Transverse colon (tissue), 4 donors: ENCODE measurements around the gene RING1. TPM values are rescaled to one million over a fixed set of nuclear protein-coding genes. Genes with fewer than 3 reads are reported as not detected.

ENCODE experiments used
- DNase-seq: peaks from one replicate; pipeline ENCODE4 v3.0.0-alpha.2; 2019
- H3K27ac ChIP-seq, 4 donors: fragments of 200-600 bp; sonication (generic); 2 replicates each; pipeline ENCODE4 v1.5.1; 2016 to 2018; ENCODE audit warnings: inconsistent platforms in 4 of 4
- H3K27me3 ChIP-seq: fragments of 200-600 bp; sonication (generic); 2 replicates; pipeline ENCODE4 v1.5.1; 2017; ENCODE audit warnings: inconsistent platforms
- H3K36me3 ChIP-seq, 4 donors: fragments of 200-600 bp; sonication (generic); 2 replicates each; pipeline ENCODE4 v1.5.1; 2017 to 2019; ENCODE audit warnings: inconsistent platforms in 4 of 4
- H3K4me1 ChIP-seq, 4 donors: fragments of 200-600 bp; sonication (generic); 2 replicates each; pipeline ENCODE4 v1.5.1; 2017 to 2020; ENCODE audit warnings: inconsistent platforms in 4 of 4
- H3K4me3 ChIP-seq, 4 donors: fragments of 200-600 bp; sonication (generic); 1 replicate in 1 of 4; 2 replicates in 3 of 4; pipeline versions ENCODE4 v1.5.1 to v1.6.1; 2017 to 2019; ENCODE audit warnings: inconsistent platforms in 4 of 4
- H3K9me3 ChIP-seq, 2 donors: fragments of 200-600 bp; sonication (generic); 2 replicates each; pipeline ENCODE4 v1.5.1; 2017 to 2019; ENCODE audit warnings: inconsistent platforms in 2 of 2
- EP300 ChIP-seq: sonication (generic); formaldehyde crosslinking; IDR thresholded peaks from one replicate; pipeline ENCODE4 v1.6.1; 2017; ENCODE audit warnings: antibody characterized with exemption, low read depth
- POLR2A ChIP-seq: fragments of 450-650 bp; IDR thresholded peaks from one replicate; pipeline ENCODE4 v1.6.1; 2016; ENCODE audit warnings: antibody characterized with exemption, mild to moderate bottlenecking, moderate library complexity
- POLR2AphosphoS5 ChIP-seq, 3 donors: sonication (generic); formaldehyde crosslinking; IDR thresholded peaks; one replicate each; pipeline ENCODE4 v1.6.1; 2016; ENCODE audit warnings: antibody characterized with exemption in 3 of 3
- WGBS, 2 donors: methylation state at CpG; one replicate each; pipeline ENCODE4 v1.1.5; 2018; ENCODE audit warnings: low coverage in 1 of 2; 5-methylcytosine and 5-hydroxymethylcytosine counted together
- in situ Hi-C, 4 donors: fragments of 200-750 bp; cut with MboI; loops; one replicate each; pipeline versions ENCODE4 v1.15.0 to v1.15.1; 2017; ENCODE audit warnings: low sequenced_read_pairs in 3 of 4, low pct_ligation_motif_present in 1 of 4, low pct_unique_long_range_greater_than_20kb in 1 of 4
- intact Hi-C: fragments of 100-400 bp; cut with DNase I; formaldehyde crosslinking; loops from one replicate; pipeline ENCODE4 v1.15.1; 2023; ENCODE audit warnings: low total_unique reads
- total RNA-seq, 4 donors: library from RNA; depleted of rRNA; stranded (reverse); fragments of >200 nt; gene quantifications; one replicate each; pipeline ENCODE4 v1.1.0, GENCODE V29; 2016
- TF ChIP-seq, protein P1 (sequence below), 5 experiments: fragments of 200-600 bp in 3 of 5; fragments of 450-650 bp in 2 of 5; sonication (generic) in 3 of 5; IDR thresholded peaks; 1 replicate in 2 of 5; 2 replicates in 3 of 5; pipeline ENCODE4 v1.5.1; 2016 to 2017; ENCODE audit warnings: antibody characterized with exemption in 5 of 5, inconsistent platforms in 3 of 5, mild to moderate bottlenecking in 2 of 5, moderate library complexity in 1 of 5

Gene RING1
- total RNA-seq, 4 donors from 2014 or later: 10.8 to 29.9 (median 19.9) TPM

DNA sequence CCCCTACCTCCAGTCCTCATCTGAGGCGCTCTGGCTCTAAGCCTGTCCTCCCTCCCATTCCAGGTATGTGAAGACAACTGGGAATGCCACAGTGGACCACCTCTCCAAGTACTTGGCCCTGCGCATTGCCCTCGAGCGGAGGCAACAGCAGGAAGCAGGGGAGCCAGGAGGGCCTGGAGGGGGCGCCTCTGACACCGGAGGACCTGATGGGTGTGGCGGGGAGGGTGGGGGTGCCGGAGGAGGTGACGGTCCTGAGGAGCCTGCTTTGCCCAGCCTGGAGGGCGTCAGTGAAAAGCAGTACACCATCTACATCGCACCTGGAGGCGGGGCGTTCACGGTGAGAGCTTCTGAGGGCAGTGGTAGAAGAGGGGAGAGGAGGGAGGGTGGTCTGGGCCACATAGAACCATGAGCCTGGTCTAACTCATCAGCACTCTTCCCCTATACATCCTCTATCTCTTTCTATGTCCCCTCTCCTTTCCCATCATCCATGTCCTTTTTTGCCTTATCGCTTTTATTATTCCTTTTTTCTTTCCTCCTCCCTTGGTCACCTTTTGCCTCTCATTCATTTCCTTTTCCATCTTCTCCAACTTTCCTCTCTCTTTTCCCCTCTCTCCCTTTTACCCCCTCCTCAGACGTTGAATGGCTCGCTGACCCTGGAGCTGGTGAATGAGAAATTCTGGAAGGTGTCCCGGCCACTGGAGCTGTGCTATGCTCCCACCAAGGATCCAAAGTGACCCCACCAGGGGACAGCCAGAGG, 3.5 kb downstream of the RING1 start:
- in situ Hi-C loops (no loop called here), intact Hi-C loops (no loop called here)
- Histone ChIP-seq H3K36me3 (peaks cover 0 to 11% (median 0%) of the 10 kb centered on the region in 4 donors), H3K27me3 (peaks cover 18% of the 10 kb centered on the region), H3K9me3 (no peaks in the 10 kb centered on the region), H3K27ac (no peak overlapping the region), H3K4me1 (peaks cover 11 to 36% (median 18%) of the 10 kb centered on the region in 4 donors), H3K4me3 (no peak overlapping the region)
- 84 to 87% methylated on average over 4 to 18 of the region's 18 CpGs for WGBS, 2 donors
- no peak for DNase-seq
- TF ChIP-seq POLR2A (no peak), EP300 (no peak), POLR2AphosphoS5 (IDR thresholded peaks at IDR 0.05) (no peak)
- TF ChIP-seq, protein P1, sequence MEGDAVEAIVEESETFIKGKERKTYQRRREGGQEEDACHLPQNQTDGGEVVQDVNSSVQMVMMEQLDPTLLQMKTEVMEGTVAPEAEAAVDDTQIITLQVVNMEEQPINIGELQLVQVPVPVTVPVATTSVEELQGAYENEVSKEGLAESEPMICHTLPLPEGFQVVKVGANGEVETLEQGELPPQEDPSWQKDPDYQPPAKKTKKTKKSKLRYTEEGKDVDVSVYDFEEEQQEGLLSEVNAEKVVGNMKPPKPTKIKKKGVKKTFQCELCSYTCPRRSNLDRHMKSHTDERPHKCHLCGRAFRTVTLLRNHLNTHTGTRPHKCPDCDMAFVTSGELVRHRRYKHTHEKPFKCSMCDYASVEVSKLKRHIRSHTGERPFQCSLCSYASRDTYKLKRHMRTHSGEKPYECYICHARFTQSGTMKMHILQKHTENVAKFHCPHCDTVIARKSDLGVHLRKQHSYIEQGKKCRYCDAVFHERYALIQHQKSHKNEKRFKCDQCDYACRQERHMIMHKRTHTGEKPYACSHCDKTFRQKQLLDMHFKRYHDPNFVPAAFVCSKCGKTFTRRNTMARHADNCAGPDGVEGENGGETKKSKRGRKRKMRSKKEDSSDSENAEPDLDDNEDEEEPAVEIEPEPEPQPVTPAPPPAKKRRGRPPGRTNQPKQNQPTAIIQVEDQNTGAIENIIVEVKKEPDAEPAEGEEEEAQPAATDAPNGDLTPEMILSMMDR (IDR thresholded peaks at IDR 0.05): no peak

DNA sequence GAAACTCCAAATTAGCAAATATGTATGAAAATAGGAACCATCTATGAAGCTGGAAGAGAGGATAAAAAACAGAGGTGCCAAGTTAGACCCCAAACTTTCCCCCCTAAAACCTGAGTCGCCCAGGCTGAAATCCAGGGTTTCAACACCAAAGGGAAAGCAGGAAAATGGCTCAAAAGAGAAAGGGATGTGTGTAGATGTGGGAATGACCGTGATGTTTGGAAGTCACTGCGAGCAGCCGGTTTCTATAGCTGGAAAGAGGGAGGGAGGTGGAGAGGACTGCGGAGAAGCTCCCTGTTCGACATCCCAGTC, 4.5 kb downstream of the RING1 start:
- H3K4me1 ChIP-seq: peaks cover 4 to 27% (median 13%) of the 10 kb centered on the region in 4 donors
- H3K9me3 ChIP-seq: no peaks in the 10 kb centered on the region
- H3K27ac ChIP-seq: peak overlapping the region in 1 of 4 donors; percentile 3
- TF ChIP-seq POLR2A (no peak), EP300 (no peak), POLR2AphosphoS5 (IDR thresholded peaks at IDR 0.05) (no peak)
- TF ChIP-seq, protein P1 (IDR thresholded peaks at IDR 0.05): no peak
- H3K27me3 ChIP-seq: peaks cover 18% of the 10 kb centered on the region
- WGBS, 2 donors: 12 to 20% methylated on average over 1 to 6 of the region's 6 CpGs
- intact Hi-C loops (no loop called here), in situ Hi-C loops (no loop called here)
- no peak for DNase-seq
- peak overlapping the region in 3 of 4 donors; percentile 14 to 47 (median 30) for H3K4me3 ChIP-seq
- peaks cover 0 to 11% (median 0%) of the 10 kb centered on the region in 4 donors for H3K36me3 ChIP-seq

DNA sequence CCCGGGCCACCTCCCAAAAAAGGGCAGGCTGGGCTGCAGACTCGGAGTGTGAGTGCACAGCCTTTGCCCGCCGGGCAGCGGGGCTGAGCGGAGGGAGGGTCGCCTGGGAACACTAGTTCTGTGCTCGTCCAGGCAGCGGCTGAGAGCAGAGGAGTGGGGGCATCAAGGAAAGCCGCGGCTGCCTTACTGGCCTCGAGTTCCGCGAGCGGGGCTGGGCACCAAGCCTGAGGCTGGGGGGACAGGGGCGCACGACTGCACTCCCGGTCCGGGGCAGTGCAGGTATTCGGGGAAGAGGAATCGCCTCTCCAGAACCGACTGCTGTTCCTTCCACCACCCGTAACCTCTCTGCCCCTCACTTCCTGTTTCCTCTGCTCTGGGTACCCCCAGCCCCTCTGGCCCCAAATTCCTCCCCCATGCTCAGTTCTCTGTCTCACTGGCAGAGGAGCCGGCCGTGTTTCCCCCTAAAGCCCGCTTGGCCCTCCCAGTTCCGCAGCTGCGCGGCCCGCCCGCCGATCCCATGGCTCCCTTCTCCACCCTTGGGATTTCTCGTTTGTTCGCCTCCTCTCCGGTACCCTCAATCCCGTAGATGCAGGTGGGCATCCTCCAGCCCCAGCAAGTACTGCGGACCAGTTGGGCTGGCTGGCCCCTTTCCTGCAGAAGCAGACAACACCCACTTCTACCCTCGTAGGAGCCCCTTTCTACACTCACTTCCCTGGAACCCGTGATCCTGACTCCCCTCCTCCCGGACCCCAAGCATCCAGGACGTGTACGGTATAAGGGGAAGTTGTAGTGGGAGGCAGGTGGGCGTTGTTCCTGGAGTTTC, 5.1 kb downstream of the RING1 start:
- peak overlapping the region in 2 of 4 donors; percentile 2 to 3 for H3K27ac ChIP-seq
- in situ Hi-C loops (no loop called here), intact Hi-C loops (no loop called here)
- no peaks in the 10 kb centered on the region for H3K9me3 ChIP-seq
- DNase-seq: no peak
- WGBS, 2 donors: 1% methylated on average over 32 of the region's 43 CpGs; no CpG with 5 or more reads in 1 of the 2 donors
- H3K4me3 ChIP-seq: peak overlapping the region; percentile 3 to 47 (median 22)
- TF ChIP-seq POLR2AphosphoS5 (IDR thresholded peaks at IDR 0.05): peak in 1 of 3 donors; percentile 22
- peak; percentile 16 for TF ChIP-seq POLR2A
- TF ChIP-seq, protein P1 (IDR thresholded peaks at IDR 0.05): no peak
- TF ChIP-seq EP300: no peak
- H3K36me3 ChIP-seq: peaks cover 0 to 11% (median 0%) of the 10 kb centered on the region in 4 donors
- peaks cover 4 to 27% (median 13%) of the 10 kb centered on the region in 4 donors for H3K4me1 ChIP-seq
- peaks cover 18% of the 10 kb centered on the region for H3K27me3 ChIP-seq

DNA sequence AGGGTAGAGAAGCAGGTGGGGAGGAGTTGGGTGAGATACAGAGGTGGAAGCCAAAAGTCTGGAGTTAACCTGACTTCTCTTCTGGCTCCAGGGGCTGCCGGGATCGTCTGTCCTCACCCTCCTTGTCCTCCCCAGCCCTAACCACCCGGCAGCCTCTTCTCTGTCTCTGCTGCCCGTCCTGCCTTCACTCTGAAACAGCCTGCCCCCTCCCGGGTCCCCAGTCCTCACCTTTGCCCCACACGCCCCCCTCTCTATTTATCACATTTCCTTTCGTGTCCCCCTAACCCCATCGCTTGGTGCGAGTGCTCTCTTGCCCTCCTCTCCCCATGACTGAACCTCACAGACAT, 5.7 kb downstream of the RING1 start:
- Histone ChIP-seq H3K4me3 (peak overlapping the region in 1 of 4 donors; percentile 14), H3K27me3 (peaks cover 18% of the 10 kb centered on the region), H3K4me1 (peaks cover under 1 to 23% (median 11%) of the 10 kb centered on the region in 4 donors), H3K27ac (peak overlapping the region in 2 of 4 donors; percentile 3 to 15), H3K36me3 (peaks cover 0 to 11% (median 0%) of the 10 kb centered on the region in 4 donors), H3K9me3 (no peaks in the 10 kb centered on the region)
- WGBS, 2 donors: 16 to 40% methylated on average over 1 to 9 of the region's 9 CpGs
- intact Hi-C loops (no loop called here), in situ Hi-C loops (no loop called here)
- no peak for DNase-seq
- no peak for TF ChIP-seq POLR2AphosphoS5 (IDR thresholded peaks at IDR 0.05)
- TF ChIP-seq POLR2A: no peak
- no peak for TF ChIP-seq EP300
- TF ChIP-seq, protein P1 (IDR thresholded peaks at IDR 0.05): no peak
